DND-41 (cell line): ENCODE results near the gene PITPNM3.

ENCODE experiments used
- ATAC-seq: fragments of 200-7000 bp; cut with Tn5 transposase; 3 replicates; pipeline ENCODE4 v1.9.1; 2021; ENCODE audit warnings: low read depth; ENCODE audit not compliant: insufficient read depth
- DNase-seq: peaks from one replicate; pipeline ENCODE4 v3.0.0-alpha.2; 2020
- H2AFZ ChIP-seq: 2 replicates; pipeline ENCODE4 v1.6.0; 2012; ENCODE audit warnings: low read depth, low read length
- H3K27ac ChIP-seq: 2 replicates; pipeline ENCODE4 v1.5.1; 2012; ENCODE audit warnings: low read length, inconsistent platforms
- H3K27me3 ChIP-seq: fragments of 200-600 bp; sonication (generic); 2 replicates; pipeline ENCODE4 v1.6.0; 2012; ENCODE audit warnings: low read length, mild to moderate bottlenecking, inconsistent platforms; ENCODE audit not compliant: insufficient read depth, poor library complexity
- H3K36me3 ChIP-seq: 2 replicates; pipeline ENCODE4 v1.5.1; 2012; ENCODE audit warnings: low read length, inconsistent platforms; ENCODE audit not compliant: insufficient read depth
- H3K4me1 ChIP-seq: 2 replicates; pipeline ENCODE4 v1.5.1; 2012; ENCODE audit warnings: mild to moderate bottlenecking, low read length; ENCODE audit not compliant: insufficient read depth
- H3K4me2 ChIP-seq: 2 replicates; pipeline ENCODE4 v1.6.0; 2012; ENCODE audit warnings: mild to moderate bottlenecking, moderate library complexity, low read length, inconsistent platforms; ENCODE audit not compliant: insufficient read depth
- H3K4me3 ChIP-seq, 2 experiments: fragments of 200-600 bp in 1 of 2; shearing (Covaris generic) in 1 of 2; 2 replicates each; pipeline ENCODE4 v1.5.1; 2012 to 2016; ENCODE audit warnings: inconsistent platforms in 2 of 2, low read length in 2 of 2, mild to moderate bottlenecking in 2 of 2, low read depth in 1 of 2, moderate library complexity in 1 of 2
- H3K79me2 ChIP-seq: 2 replicates; pipeline ENCODE4 v1.6.0; 2012; ENCODE audit warnings: low read length, inconsistent platforms; ENCODE audit not compliant: insufficient read depth
- H3K9ac ChIP-seq: 2 replicates; pipeline ENCODE4 v1.6.0; 2012; ENCODE audit warnings: low read depth, mild to moderate bottlenecking, inconsistent platforms, low read length, moderate library complexity
- H3K9me3 ChIP-seq: 2 replicates; pipeline ENCODE4 v1.5.1; 2012; ENCODE audit warnings: low read length, moderate library complexity, mild to moderate bottlenecking, inconsistent platforms; ENCODE audit not compliant: insufficient read depth, severe bottlenecking
- H4K20me1 ChIP-seq: 2 replicates; pipeline ENCODE4 v1.6.0; 2012; ENCODE audit warnings: low read length; ENCODE audit not compliant: insufficient read depth
- EZH2 ChIP-seq: IDR thresholded peaks from 3 replicates; pipeline ENCODE4 v1.6.1; 2012; ENCODE audit warnings: borderline replicate concordance, low read depth, mild to moderate bottlenecking, moderate library complexity, low read length, inconsistent platforms; ENCODE audit not compliant: severe bottlenecking
- TF ChIP-seq, protein P1 (sequence below): IDR thresholded peaks from 2 replicates; pipeline ENCODE4 v1.5.1; 2012; ENCODE audit warnings: borderline replicate concordance, low read length, moderate library complexity, mild to moderate bottlenecking; ENCODE audit not compliant: poor library complexity, severe bottlenecking; ENCODE audit errors: extremely low read depth

PITPNM3 gene

GRCh38 chr17:6423931-6424330 is 132.4 kb downstream of the PITPNM3 start:
- Histone ChIP-seq H2AFZ (no peak overlapping the region), H4K20me1 (peaks cover 42% of the 10 kb centered on the region), H3K9me3 (no peaks in the 10 kb centered on the region), H3K27me3 (peaks cover 10% of the 10 kb centered on the region), H3K4me2 (no peak overlapping the region), H3K27ac (no peak overlapping the region), H3K9ac (no peak overlapping the region), H3K4me3 (no peak overlapping the region), H3K79me2 (no peaks in the 10 kb centered on the region), H3K36me3 (no peaks in the 10 kb centered on the region), H3K4me1 (peaks cover 25% of the 10 kb centered on the region)
- TF ChIP-seq, protein P1, sequence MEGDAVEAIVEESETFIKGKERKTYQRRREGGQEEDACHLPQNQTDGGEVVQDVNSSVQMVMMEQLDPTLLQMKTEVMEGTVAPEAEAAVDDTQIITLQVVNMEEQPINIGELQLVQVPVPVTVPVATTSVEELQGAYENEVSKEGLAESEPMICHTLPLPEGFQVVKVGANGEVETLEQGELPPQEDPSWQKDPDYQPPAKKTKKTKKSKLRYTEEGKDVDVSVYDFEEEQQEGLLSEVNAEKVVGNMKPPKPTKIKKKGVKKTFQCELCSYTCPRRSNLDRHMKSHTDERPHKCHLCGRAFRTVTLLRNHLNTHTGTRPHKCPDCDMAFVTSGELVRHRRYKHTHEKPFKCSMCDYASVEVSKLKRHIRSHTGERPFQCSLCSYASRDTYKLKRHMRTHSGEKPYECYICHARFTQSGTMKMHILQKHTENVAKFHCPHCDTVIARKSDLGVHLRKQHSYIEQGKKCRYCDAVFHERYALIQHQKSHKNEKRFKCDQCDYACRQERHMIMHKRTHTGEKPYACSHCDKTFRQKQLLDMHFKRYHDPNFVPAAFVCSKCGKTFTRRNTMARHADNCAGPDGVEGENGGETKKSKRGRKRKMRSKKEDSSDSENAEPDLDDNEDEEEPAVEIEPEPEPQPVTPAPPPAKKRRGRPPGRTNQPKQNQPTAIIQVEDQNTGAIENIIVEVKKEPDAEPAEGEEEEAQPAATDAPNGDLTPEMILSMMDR = no peak
- TF ChIP-seq EZH2 = no peak
- no peak for ATAC-seq
- DNase-seq = no peak

GRCh38 chr17:6422654-6423241 is 133.6 kb downstream of the PITPNM3 start:
- TF ChIP-seq, protein P1 = no peak
- no peak for TF ChIP-seq EZH2
- peaks cover 14% of the 10 kb centered on the region for H3K4me1 ChIP-seq
- no peak overlapping the region for H2AFZ ChIP-seq
- H3K4me3 ChIP-seq = no peak overlapping the region
- ATAC-seq (no peak), DNase-seq (no peak)
- no peaks in the 10 kb centered on the region for H3K9me3 ChIP-seq
- H3K79me2 ChIP-seq = no peaks in the 10 kb centered on the region
- H3K9ac ChIP-seq = no peak overlapping the region
- H3K36me3 ChIP-seq = no peaks in the 10 kb centered on the region
- peaks cover 10% of the 10 kb centered on the region for H3K27me3 ChIP-seq
- H3K4me2 ChIP-seq = no peak overlapping the region
- no peak overlapping the region for H3K27ac ChIP-seq
- peaks cover 36% of the 10 kb centered on the region for H4K20me1 ChIP-seq

DNA sequence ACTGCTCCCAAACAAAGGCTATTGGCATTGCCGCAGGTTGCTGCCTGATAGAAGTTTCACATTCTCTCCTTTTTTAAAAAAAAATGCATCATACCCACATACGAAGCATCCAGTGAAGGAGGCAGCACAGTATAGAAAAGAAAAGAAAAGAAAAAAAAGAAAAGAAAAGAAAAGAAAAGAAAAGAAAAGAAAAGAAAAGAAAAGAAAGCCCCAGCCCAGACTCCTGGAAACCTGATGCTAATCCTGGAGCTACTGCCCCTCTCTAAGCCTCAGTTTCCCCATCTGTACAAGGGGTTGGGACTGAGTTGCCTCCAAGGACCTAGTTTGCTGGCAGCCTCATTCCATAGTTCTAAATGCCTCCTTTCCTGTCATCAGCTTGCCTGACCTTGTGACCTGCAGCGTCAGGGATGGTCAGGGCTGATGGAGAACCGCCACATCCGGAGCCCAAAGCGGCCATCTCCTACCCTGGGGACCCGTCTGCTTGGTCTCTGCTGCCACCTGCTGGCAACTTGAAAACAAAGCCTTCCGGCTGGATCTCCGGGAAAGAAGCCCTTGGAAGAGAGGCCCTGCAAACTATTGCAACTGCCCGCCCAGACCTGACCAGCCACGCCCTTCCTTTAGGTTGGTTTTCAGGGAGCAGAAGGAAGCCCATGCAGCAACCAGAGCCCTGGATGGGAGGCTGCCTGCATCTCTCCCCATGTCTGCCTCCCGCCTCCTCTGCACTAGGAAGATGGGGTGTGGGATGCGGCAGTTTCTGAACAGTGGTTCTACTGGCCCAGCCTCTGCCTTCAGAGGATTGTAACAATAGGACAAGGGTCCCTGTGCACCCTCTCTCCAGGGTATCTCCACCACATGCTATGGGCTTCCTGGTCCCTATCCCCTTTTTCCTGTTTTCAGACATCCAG is 134.4 kb downstream of the PITPNM3 start:
- peak; percentile 71 for DNase-seq
- no peaks in the 10 kb centered on the region for H3K9me3 ChIP-seq
- H3K4me1 ChIP-seq = peaks cover 6% of the 10 kb centered on the region
- no peak overlapping the region for H3K9ac ChIP-seq
- no peak for TF ChIP-seq EZH2
- TF ChIP-seq, protein P1 = peak; percentile 85
- H3K4me2 ChIP-seq = no peak overlapping the region
- no peak overlapping the region for H3K27ac ChIP-seq
- no peak overlapping the region for H2AFZ ChIP-seq
- no peak overlapping the region for H3K4me3 ChIP-seq
- H3K27me3 ChIP-seq = peaks cover 10% of the 10 kb centered on the region
- peak; percentile 86 for ATAC-seq
- no peaks in the 10 kb centered on the region for H3K79me2 ChIP-seq
- peaks cover 31% of the 10 kb centered on the region for H4K20me1 ChIP-seq
- no peaks in the 10 kb centered on the region for H3K36me3 ChIP-seq
